Endodermal cell (in vitro differentiated cells): ENCODE results near the gene SPRTN. TPM values are rescaled to one million over a fixed set of nuclear protein-coding genes. Genes with fewer than 3 reads are reported as not detected.

Experiments used
- DNase-seq: peaks from one replicate; pipeline ENCODE4 v3.0.0-alpha.2; 2017
- H3K27ac ChIP-seq: 2 replicates; pipeline ENCODE4 v1.5.1; 2013; ENCODE audit warnings: mild to moderate bottlenecking, low read depth, low read length, moderate library complexity
- H3K27me3 ChIP-seq: 2 replicates; pipeline ENCODE4 v1.6.1; 2013; ENCODE audit warnings: mild to moderate bottlenecking, low read length, moderate library complexity; ENCODE audit not compliant: insufficient read depth, control insufficient read depth, poor library complexity, severe bottlenecking
- H3K36me3 ChIP-seq: 2 replicates; pipeline ENCODE4 v1.7.0; 2013; ENCODE audit warnings: mild to moderate bottlenecking, low read length, moderate library complexity; ENCODE audit not compliant: control insufficient read depth, insufficient read depth
- H3K4me1 ChIP-seq: one replicate; pipeline ENCODE4 v1.7.0; 2013; ENCODE audit warnings: low read length; ENCODE audit not compliant: control insufficient read depth, insufficient read depth
- H3K4me3 ChIP-seq: 2 replicates; pipeline ENCODE4 v1.5.1; 2013; ENCODE audit warnings: mild to moderate bottlenecking, low read length, moderate library complexity
- H3K9ac ChIP-seq: 2 replicates; pipeline ENCODE4 v1.6.1; 2013; ENCODE audit warnings: mild to moderate bottlenecking, low read length, moderate library complexity; ENCODE audit not compliant: poor library complexity, severe bottlenecking; ENCODE audit errors: extremely low read depth
- H3K9me3 ChIP-seq: 2 replicates; pipeline ENCODE4 v1.6.1; 2013; ENCODE audit warnings: mild to moderate bottlenecking, low read length, moderate library complexity; ENCODE audit not compliant: control insufficient read depth
- H3K27ac Mint-ChIP-seq: 2 replicates; pipeline ENCODE4 v1.8.0; 2020; ENCODE audit warnings: mixed read lengths
- H3K27me3 Mint-ChIP-seq: 2 replicates; pipeline ENCODE4 v1.8.0; 2021; ENCODE audit warnings: mild to moderate bottlenecking, mixed read lengths; ENCODE audit not compliant: insufficient read depth
- H3K36me3 Mint-ChIP-seq: 2 replicates; pipeline ENCODE4 v1.8.0; 2020; ENCODE audit warnings: low read depth, mixed read lengths
- H3K4me1 Mint-ChIP-seq: 2 replicates; pipeline ENCODE4 v1.8.0; 2020; ENCODE audit warnings: mixed read lengths
- H3K4me3 Mint-ChIP-seq: 2 replicates; pipeline ENCODE4 v1.8.0; 2020; ENCODE audit warnings: mild to moderate bottlenecking, moderate library complexity, mixed read lengths
- H3K9me3 Mint-ChIP-seq: 2 replicates; pipeline ENCODE4 v1.8.0; 2020; ENCODE audit warnings: mild to moderate bottlenecking, mixed read lengths
- CTCF ChIP-seq: fragments of 200-600 bp; sonication (generic); conservative IDR thresholded peaks from 2 replicates; pipeline ENCODE4 v1.5.0; 2021; ENCODE audit warnings: antibody characterized with exemption, mild to moderate bottlenecking
- WGBS, 2 experiments: methylation state at CpG; one replicate each; pipeline versions ENCODE4 v1.1.5 to v1.1.7; 2013; ENCODE audit warnings: missing lambda C conversion rate in 2 of 2, mixed read lengths in 1 of 2; ENCODE audit not compliant: insufficient coverage in 1 of 2, insufficient read length in 1 of 2; 5-methylcytosine and 5-hydroxymethylcytosine counted together
- total RNA-seq, 2 donors: library from RNA; stranded (reverse); fragmentation: NEBNext Ultra II Directional in 1 of 2; extraction: Animal tissue kit (Norgen Biotek cat#: 25700) in 1 of 2; gene quantifications; 2 replicates in 1 of 2; 3 replicates in 1 of 2; pipeline ENCODE4 v1.2.1, GENCODE V29; 2021

The SPRTN gene
- total RNA-seq, 2 donors from 2014 or later, result 12.4 to 20.4 TPM

- 86 to 100% methylated on average over 1 to 3 of the region's 3 CpGs for WGBS, 2 experiments
- TF ChIP-seq CTCF, result no peak
- peaks cover 5% of the 10 kb centered on the region for H3K36me3 Mint-ChIP-seq
- no peaks in the 10 kb centered on the region for H3K27me3 Mint-ChIP-seq
- H3K9ac ChIP-seq, result no peak overlapping the region
- no peak for DNase-seq
- H3K36me3 ChIP-seq, result peaks cover 5% of the 10 kb centered on the region
- no peak overlapping the region for H3K4me3 Mint-ChIP-seq
- no peaks in the 10 kb centered on the region for H3K4me1 ChIP-seq
- no peak overlapping the region for H3K27ac ChIP-seq
- no peak overlapping the region for H3K4me3 ChIP-seq
- no peaks in the 10 kb centered on the region for H3K9me3 Mint-ChIP-seq
- H3K4me1 Mint-ChIP-seq, result peaks cover 4% of the 10 kb centered on the region
- H3K27ac Mint-ChIP-seq, result no peak overlapping the region
- H3K27me3 ChIP-seq, result no peaks in the 10 kb centered on the region
- H3K9me3 ChIP-seq, result no peaks in the 10 kb centered on the region
Measured at GRCh38 chr1:231369282-231369681, 31.2 kb downstream of the SPRTN start.

GRCh38 chr1:231372501-231372900 lies 34.4 kb downstream of the SPRTN start:
- peaks cover 12% of the 10 kb centered on the region for H3K4me1 Mint-ChIP-seq

GRCh38 chr1:231374394-231374793 lies 36.3 kb downstream of the SPRTN start:
- Histone ChIP-seq H3K9me3 (no peaks in the 10 kb centered on the region), H3K4me3 (no peak overlapping the region), H3K9ac (no peak overlapping the region), H3K27ac (no peak overlapping the region), H3K4me1 (peaks cover 4% of the 10 kb centered on the region), H3K27me3 (no peaks in the 10 kb centered on the region), H3K36me3 (peaks cover 5% of the 10 kb centered on the region)
- Mint-ChIP-seq H3K36me3 (peaks cover 2% of the 10 kb centered on the region), H3K27me3 (no peaks in the 10 kb centered on the region), H3K9me3 (no peaks in the 10 kb centered on the region), H3K4me1 (peaks cover 24% of the 10 kb centered on the region), H3K4me3 (no peak overlapping the region), H3K27ac (no peak overlapping the region)
- no peak for TF ChIP-seq CTCF
- DNase-seq, result no peak
- WGBS, 2 experiments, result 89 to 92% methylated on average over 3 of the region's 4 CpGs

More at GRCh38 chr1:231372501-231372900, 34.4 kb downstream of the SPRTN start:
- Histone ChIP-seq H3K4me1 (no peaks in the 10 kb centered on the region), H3K27ac (no peak overlapping the region), H3K4me3 (no peak overlapping the region), H3K36me3 (peaks cover 5% of the 10 kb centered on the region), H3K9me3 (no peaks in the 10 kb centered on the region), H3K27me3 (no peaks in the 10 kb centered on the region), H3K9ac (no peak overlapping the region)
- Mint-ChIP-seq H3K27me3 (no peaks in the 10 kb centered on the region), H3K4me3 (no peak overlapping the region), H3K36me3 (peaks cover 2% of the 10 kb centered on the region), H3K27ac (no peak overlapping the region), H3K9me3 (no peaks in the 10 kb centered on the region)
- DNase-seq, result no peak
- TF ChIP-seq CTCF, result no peak
